AML-193 (cell line): ENCODE measurements around the gene ITPRIPL2.
A peak's percentile ranks its signal among the peaks of the same experiment; 100 is the strongest.

Experiments used
- DNase-seq, 2 experiments: peaks; one replicate each; lab custom pipeline; 2025; lab: John Stamatoyannopoulos, UW

The ITPRIPL2 gene

DNA sequence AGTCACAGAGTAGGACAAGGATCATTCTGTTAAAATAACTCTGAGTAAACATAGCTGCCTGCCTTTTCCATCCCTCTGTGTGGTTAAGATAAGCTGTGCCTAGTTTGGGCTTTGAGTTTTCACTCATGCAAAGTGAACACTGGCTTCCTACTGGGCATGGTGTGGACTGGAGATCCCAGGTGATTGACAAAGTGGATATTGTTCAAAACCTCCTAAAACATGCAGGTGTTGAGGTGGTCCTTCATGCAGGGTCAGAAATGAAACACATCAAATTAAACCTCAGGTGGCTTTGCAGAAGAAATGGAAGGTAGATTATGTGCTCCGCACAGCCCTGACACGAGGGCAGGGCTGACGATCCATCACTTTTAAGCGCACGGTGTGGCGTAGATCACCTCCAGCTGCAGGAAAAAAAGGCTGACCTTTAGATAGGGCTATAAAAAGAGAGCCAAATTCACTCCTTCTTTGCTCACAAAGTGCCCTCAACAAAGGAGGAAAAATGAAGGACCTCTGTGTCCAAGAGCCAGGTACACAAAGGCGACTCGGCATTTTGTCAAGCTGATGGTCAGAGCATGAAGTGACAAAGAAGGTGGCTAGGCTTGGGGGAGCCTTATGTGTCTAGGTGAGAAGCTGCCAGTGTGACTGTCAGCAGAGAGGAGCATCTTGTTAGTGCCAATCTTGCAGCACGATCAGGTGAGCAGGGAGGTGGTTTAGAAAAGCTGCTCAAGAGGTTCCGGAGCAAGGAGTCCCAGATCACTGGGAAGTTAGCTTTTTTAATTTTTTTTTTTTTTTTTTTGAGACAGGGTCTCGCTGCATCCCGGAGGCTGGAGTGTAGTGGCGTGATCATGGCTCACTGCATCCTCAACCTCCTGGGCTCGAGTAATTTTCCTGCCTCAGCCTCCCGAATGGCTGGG is 19.9 kb upstream of the ITPRIPL2 start:
- no peak for DNase-seq

DNA sequence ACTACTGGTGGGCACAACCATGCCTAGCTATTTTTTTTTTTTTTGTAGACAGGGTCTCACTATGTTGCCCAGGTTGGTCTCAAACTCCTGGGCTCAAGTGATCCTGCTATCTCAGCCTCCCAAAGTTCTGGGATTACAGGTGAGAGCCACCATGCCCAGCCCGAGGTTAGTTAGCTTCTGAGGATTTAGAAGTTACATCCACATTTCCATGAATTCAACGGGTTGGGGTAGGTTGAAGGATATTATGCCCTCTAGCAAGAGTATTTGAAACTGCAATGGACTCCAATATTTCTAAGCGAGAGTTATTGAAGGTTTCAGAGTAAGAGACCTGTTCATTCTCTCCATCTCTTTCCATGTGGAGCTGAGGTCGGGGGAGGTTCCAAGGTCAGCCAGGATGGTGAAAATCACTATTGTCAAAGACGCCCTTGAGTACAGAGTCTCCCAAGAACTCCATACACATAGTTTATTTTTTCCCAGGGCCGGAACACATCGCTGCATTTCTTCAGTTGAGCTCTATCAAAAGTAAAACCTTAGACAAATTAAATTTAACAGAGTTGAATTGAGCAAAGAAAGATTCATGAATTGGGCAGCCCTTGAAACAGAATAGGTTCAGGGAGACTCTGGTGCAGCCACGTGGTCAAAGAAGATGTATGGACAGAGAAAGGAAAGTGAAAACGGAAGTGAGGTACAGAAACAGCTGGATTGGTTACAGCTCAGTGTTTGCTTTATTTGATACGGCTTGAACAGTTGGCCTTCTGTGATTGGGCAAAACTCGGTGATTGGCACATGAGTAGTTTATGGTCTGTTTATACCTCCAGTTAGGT is 19.0 kb upstream of the ITPRIPL2 start:
- peak in 1 of 2 experiments; percentile 3 for DNase-seq

GRCh38 chr16:19095654-19096053 is 18.1 kb upstream of the ITPRIPL2 start:
- no peak for DNase-seq

GRCh38 chr16:19098173-19098572 is 15.6 kb upstream of the ITPRIPL2 start:
- no peak for DNase-seq

GRCh38 chr16:19102187-19102872 is 11.4 kb upstream of the ITPRIPL2 start:
- DNase-seq: no peak

GRCh38 chr16:19104607-19105006 is 9.2 kb upstream of the ITPRIPL2 start:
- DNase-seq: no peak

DNA sequence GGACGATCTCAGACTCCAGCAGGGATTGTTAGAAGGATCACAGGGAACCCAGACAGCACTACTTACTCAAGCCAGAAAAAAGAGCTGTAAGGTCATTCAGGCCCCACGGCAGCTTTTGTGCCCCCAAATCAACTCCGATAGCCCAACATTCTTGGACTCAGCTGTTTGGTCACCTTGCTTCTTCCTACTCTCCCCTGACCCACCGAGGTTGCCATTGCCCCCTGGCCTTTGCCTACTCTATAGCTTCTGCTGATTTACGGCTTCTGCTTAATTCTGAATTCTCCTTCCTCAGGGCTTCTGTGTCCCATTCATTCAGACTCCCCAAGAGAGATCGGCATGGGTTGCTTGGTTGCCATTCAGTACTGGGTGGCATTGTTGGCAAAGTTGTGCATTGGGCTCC is 8.6 kb upstream of the ITPRIPL2 start:
- DNase-seq: no peak

- DNase-seq: no peak
These were observed 7.7 kb upstream of the ITPRIPL2 start for GRCh38 chr16:19105891-19106624.

DNA sequence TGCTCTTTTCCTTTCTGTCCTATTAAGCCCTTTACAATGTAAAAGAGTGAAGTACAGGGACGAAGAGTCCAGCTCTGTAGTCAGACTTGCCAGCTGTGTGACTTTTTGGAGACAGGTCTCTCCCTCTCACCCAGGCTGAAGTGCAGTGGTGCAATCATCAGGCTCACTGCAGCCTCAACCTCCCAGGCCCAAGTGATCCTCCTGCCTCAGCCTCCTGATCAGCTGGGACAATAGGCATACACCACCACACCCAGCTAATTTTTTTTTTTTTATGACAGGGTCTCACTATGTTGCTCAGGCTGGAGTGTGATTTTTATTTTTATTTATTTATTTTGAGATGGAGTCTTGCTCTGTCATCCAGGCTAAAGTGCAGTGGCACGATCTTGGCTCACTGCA is 7.1 kb upstream of the ITPRIPL2 start:
- DNase-seq: no peak

- DNase-seq: no peak
These were observed 5.1 kb upstream of the ITPRIPL2 start for GRCh38 chr16:19108409-19109287.

GRCh38 chr16:19109288-19109664 is 4.5 kb upstream of the ITPRIPL2 start:
- DNase-seq: no peak

DNA sequence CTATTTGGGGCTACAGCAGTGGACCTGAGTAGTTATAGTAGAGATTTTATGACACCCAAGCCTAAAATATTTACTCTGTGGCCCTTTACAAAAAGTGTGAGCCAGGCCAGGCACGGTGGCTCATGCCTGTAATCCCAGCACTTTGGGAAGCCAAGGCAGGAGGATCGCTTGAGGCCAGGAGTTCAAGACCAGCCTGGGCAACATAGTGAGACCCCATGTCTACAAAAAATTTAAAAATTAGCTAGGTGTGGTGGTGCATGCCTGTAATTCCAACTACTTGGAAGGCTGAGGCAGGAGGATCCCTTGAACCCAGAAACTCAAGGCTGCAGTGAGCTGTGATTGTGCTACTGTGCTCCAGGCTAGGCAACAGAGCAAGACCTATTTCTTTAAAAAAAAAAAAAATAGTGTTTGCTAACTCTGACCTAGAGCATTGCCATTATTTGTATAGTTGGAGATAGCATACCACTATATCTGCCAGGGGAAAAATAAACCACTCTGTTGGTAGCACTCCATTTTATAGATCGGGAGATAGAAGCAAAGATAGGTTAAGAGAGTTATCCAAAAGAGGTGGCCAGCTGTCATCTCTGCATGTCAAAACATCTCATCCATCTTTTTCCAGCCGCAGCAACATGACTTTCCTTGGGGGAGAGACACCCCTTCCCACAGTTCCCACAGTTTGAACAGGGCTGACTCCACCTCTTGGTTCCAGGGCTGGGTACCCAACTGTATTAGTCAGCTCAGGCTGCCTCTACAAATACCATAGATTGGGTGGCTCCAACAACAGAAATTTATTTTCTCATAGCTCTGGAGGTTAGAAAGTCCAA is 3.0 kb upstream of the ITPRIPL2 start:
- DNase-seq: no peak

DNA sequence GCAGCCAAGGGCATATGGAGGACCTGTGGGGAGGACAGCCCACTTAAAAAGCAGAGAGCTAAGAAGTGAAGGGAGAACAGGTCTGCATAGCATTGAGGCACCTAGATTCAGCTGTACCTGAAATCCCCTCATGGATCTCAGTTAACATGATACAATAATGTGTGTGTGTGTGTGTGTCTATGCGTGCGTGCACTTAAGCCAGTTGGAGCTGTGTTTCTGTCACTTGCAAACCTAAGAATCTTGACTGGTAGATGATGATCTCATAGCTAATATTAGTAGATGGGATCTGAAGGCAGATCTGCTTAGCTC is 1.7 kb upstream of the ITPRIPL2 start:
- no peak for DNase-seq

GRCh38 chr16:19114359-19115147 is 789 bp downstream of the ITPRIPL2 start:
- no peak for DNase-seq

DNA sequence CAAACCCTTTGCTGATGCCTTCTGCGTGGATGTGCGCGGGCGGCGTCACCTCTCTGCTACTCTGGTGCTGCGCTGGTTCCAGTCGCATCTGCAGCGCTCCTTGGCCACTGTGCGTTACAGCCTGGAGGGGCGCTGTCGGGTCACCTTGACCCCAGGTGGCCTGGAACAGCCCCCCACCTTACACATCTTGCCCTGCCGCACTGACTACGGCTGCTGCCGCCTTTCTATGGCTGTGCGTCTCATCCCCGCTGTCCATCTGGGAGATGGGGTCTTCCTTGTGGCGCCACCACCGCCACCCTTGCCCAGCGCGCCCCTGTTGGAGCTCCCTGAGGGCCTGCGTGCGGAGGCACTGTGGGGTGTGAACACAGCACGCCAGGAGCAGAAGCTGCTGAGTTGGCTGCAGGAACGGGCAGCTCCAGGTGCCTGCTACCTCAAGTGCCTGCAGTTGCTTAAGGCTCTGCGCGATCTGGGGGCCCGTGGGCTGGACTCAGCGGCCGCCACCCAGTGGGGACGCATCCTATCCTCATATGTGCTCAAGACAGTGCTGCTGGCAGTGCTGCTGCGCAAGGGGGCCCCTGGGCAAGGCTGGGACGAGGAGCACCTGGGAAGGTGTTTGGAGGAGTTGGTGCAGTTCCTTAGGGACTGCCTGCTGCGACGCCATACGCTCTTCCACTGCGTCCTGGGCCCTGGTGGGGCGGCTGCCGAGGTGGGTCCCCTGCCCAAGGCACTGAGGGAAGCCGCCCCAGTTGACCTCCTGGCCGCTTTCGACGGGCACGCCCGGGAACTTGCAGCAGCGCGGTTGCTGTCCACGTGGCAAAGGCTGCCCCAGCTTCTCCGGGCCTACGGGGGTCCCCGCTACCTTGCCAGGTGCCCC is 1.6 kb downstream of the ITPRIPL2 start:
- no peak for DNase-seq

- DNase-seq: peak in 1 of 2 experiments; percentile 0
These were observed 3.1 kb downstream of the ITPRIPL2 start for GRCh38 chr16:19116711-19117449.

- DNase-seq: peak; percentile 34 to 51
These were observed 5.2 kb downstream of the ITPRIPL2 start for GRCh38 chr16:19118938-19119431.
